Caco-2 (cell line): ENCODE results near the gene SLC25A29. TPM values are rescaled to one million over a fixed set of nuclear protein-coding genes. Genes with fewer than 3 reads are reported as not detected.

Experiments used
- BruUV-seq: library from RNA; stranded (reverse); fragments of 400-500 nt; replicated peaks from 2 replicates; lab custom pipeline; 2021; lab: Mats Ljungman, UMichigan
- CTCF ChIA-PET: fragments of 300-600 bp; sonication (Branson Sonifier 250); formaldehyde crosslinking; loops from one replicate; lab custom pipeline; 2022; ENCODE audit warnings: antibody characterized with exemption; lab: Charles Lee
- POLR2A ChIA-PET: fragments of 300-600 bp; sonication (Branson Sonifier 250); formaldehyde crosslinking; loops from one replicate; lab custom pipeline; 2022; ENCODE audit warnings: antibody characterized with exemption; lab: Charles Lee
- DNase-seq, 2 experiments: peaks; one replicate each; pipeline versions ENCODE4 v3.0.0 to v3.0.0-alpha.2; 2020 to 2022
- H3K27me3 ChIP-seq: replicated peaks from 2 replicates; pipeline ENCODE4 v1.6.0; 2011; ENCODE audit warnings: low read length; ENCODE audit not compliant: control insufficient read depth, insufficient read depth
- H3K36me3 ChIP-seq: 2 replicates; pipeline ENCODE4 v1.5.1; 2011; ENCODE audit warnings: low read length; ENCODE audit not compliant: control insufficient read depth, insufficient read depth
- H3K4me1 ChIP-seq: fragments of 250-450 bp; sonication (Bioruptor Pico); 2 replicates; pipeline ENCODE4 v1.5.1; 2020; ENCODE audit warnings: mild to moderate bottlenecking
- H3K4me3 ChIP-seq: 2 replicates; pipeline ENCODE4 v1.5.1; 2011; ENCODE audit warnings: low read depth, mild to moderate bottlenecking, control low read depth, low read length
- H3K9me3 ChIP-seq: fragments of 250-450 bp; sonication (Bioruptor Pico); 2 replicates; pipeline ENCODE4 v1.5.1; 2020; ENCODE audit warnings: mild to moderate bottlenecking, moderate library complexity
- H3K27ac Mint-ChIP-seq: one replicate; pipeline ENCODE4 v1.8.0; 2022; ENCODE audit warnings: mixed read lengths; ENCODE audit not compliant: unreplicated experiment
- H3K27me3 Mint-ChIP-seq: one replicate; pipeline ENCODE4 v1.8.0; 2022; ENCODE audit warnings: mixed read lengths; ENCODE audit not compliant: insufficient read depth, unreplicated experiment
- H3K36me3 Mint-ChIP-seq: one replicate; pipeline ENCODE4 v1.8.0; 2022; ENCODE audit warnings: mild to moderate bottlenecking, mixed read lengths; ENCODE audit not compliant: insufficient read depth, unreplicated experiment
- H3K4me1 Mint-ChIP-seq: one replicate; pipeline ENCODE4 v1.8.0; 2022; ENCODE audit warnings: low read depth, mixed read lengths; ENCODE audit not compliant: unreplicated experiment
- H3K4me3 Mint-ChIP-seq: one replicate; pipeline ENCODE4 v1.8.0; 2022; ENCODE audit warnings: mild to moderate bottlenecking, moderate library complexity, mixed read lengths; ENCODE audit not compliant: unreplicated experiment
- H3K9me3 Mint-ChIP-seq: one replicate; pipeline ENCODE4 v1.8.0; 2022; ENCODE audit warnings: mixed read lengths; ENCODE audit not compliant: unreplicated experiment
- CTCF ChIP-seq, 2 experiments: fragments of 200-600 bp in 1 of 2; IDR thresholded peaks; 1 replicate in 1 of 2; 2 replicates in 1 of 2; pipeline versions ENCODE4 v1.5.1 to v1.8.0; 2011 to 2022; ENCODE audit warnings: antibody characterized with exemption in 1 of 2, control low read depth in 1 of 2, inconsistent platforms in 1 of 2, low read depth in 1 of 2, low read length in 1 of 2, mild to moderate bottlenecking in 1 of 2, moderate library complexity in 1 of 2; ENCODE audit not compliant: insufficient read depth in 1 of 2, severe bottlenecking in 1 of 2, unreplicated experiment in 1 of 2
- intact Hi-C: fragments of 100-400 bp; cut with micrococcal nuclease; formaldehyde crosslinking; loops from one replicate; pipeline ENCODE4 v1.10.0; 2022; ENCODE audit not compliant: unreplicated experiment
- total RNA-seq: library from RNA; stranded (reverse); gene quantifications from 2 replicates; pipeline ENCODE4 v1.2.3, GENCODE V29; 2022

The SLC25A29 gene
- total RNA-seq, 1 experiment from 2014 or later: 28.5 TPM

GRCh38 chr14:100268591-100269207, 37.5 kb downstream of the SLC25A29 start:
- no peaks in the 10 kb centered on the region for H3K36me3 ChIP-seq
- DNase-seq: no peak
- H3K4me1 ChIP-seq: peaks cover 7% of the 10 kb centered on the region
- H3K27me3 ChIP-seq: no peaks in the 10 kb centered on the region
- H3K4me1 Mint-ChIP-seq: peaks cover 15% of the 10 kb centered on the region
- no peak for TF ChIP-seq CTCF (IDR thresholded peaks at IDR 0.05; ENCODE audit: insufficient read depth in 1 of 2, low read depth in 1 of 2, low read length in 1 of 2, severe bottlenecking in 1 of 2, unreplicated experiment in 1 of 2)
- no peak overlapping the region for H3K4me3 Mint-ChIP-seq
- no peak overlapping the region for H3K4me3 ChIP-seq
- intact Hi-C loops: no loop called here
- POLR2A ChIA-PET: no interaction called here
- no TSS peak for BruUV-seq
- CTCF ChIA-PET: no interaction called here
- H3K36me3 Mint-ChIP-seq: peaks cover 46% of the 10 kb centered on the region
- H3K27me3 Mint-ChIP-seq: no peaks in the 10 kb centered on the region
- no peaks in the 10 kb centered on the region for H3K9me3 Mint-ChIP-seq
- H3K27ac Mint-ChIP-seq: no peak overlapping the region
- H3K9me3 ChIP-seq: no peaks in the 10 kb centered on the region

GRCh38 chr14:100267990-100268389, 38.3 kb downstream of the SLC25A29 start:
- Histone ChIP-seq H3K27me3 (no peaks in the 10 kb centered on the region), H3K4me3 (no peak overlapping the region), H3K9me3 (no peaks in the 10 kb centered on the region), H3K4me1 (peaks cover 7% of the 10 kb centered on the region), H3K36me3 (no peaks in the 10 kb centered on the region)
- intact Hi-C loops: no loop called here
- Mint-ChIP-seq H3K4me3 (no peak overlapping the region), H3K36me3 (peaks cover 53% of the 10 kb centered on the region), H3K9me3 (no peaks in the 10 kb centered on the region), H3K4me1 (peaks cover 15% of the 10 kb centered on the region), H3K27ac (no peak overlapping the region), H3K27me3 (no peaks in the 10 kb centered on the region)
- no peak for TF ChIP-seq CTCF (IDR thresholded peaks at IDR 0.05; ENCODE audit: insufficient read depth in 1 of 2, low read depth in 1 of 2, low read length in 1 of 2, severe bottlenecking in 1 of 2, unreplicated experiment in 1 of 2)
- ChIA-PET POLR2A (no interaction called here), CTCF (interaction anchor here (1.0 to 1.5 kb wide), 2 partner anchors 17 to 75 kb away, joined by 3 to 8 read pairs; no protein-coding TSS in a partner anchor)
- no TSS peak for BruUV-seq
- no peak for DNase-seq

- no peak overlapping the region for H3K4me3 ChIP-seq
- H3K4me3 Mint-ChIP-seq: no peak overlapping the region
- no peaks in the 10 kb centered on the region for H3K36me3 ChIP-seq
- no peaks in the 10 kb centered on the region for H3K27me3 ChIP-seq
- H3K9me3 ChIP-seq: no peaks in the 10 kb centered on the region
- H3K27ac Mint-ChIP-seq: no peak overlapping the region
- no TSS peak for BruUV-seq
- peaks cover 15% of the 10 kb centered on the region for H3K4me1 Mint-ChIP-seq
- H3K4me1 ChIP-seq: no peaks in the 10 kb centered on the region
- POLR2A ChIA-PET: no interaction called here
- intact Hi-C loops: no loop called here
- peaks cover 7% of the 10 kb centered on the region for H3K9me3 Mint-ChIP-seq
- CTCF ChIA-PET: no interaction called here
- H3K36me3 Mint-ChIP-seq: peaks cover 49% of the 10 kb centered on the region
- DNase-seq: no peak
- H3K27me3 Mint-ChIP-seq: no peaks in the 10 kb centered on the region
- no peak for TF ChIP-seq CTCF (IDR thresholded peaks at IDR 0.05; ENCODE audit: insufficient read depth in 1 of 2, low read depth in 1 of 2, low read length in 1 of 2, severe bottlenecking in 1 of 2, unreplicated experiment in 1 of 2)
Measured at GRCh38 chr14:100263141-100263540, 43.1 kb downstream of the SLC25A29 start.
